Measurements from ENCODE around the gene PAX7. TPM values are rescaled to one million over a fixed set of nuclear protein-coding genes. Genes with fewer than 3 reads are reported as not detected.
A peak's percentile ranks its signal among the peaks of the same experiment; 100 is the strongest.

The PAX7 gene
- polyA plus RNA-seq, 1 of the 3 experiments (the other 2 are of a cell fraction): not detected

- H3K36me3 ChIP-seq (replicated peaks in 1 of 2; ENCODE audit: control insufficient read depth in 1 of 2, insufficient read depth in 2 of 2, low read length in 1 of 2): no peaks in the 10 kb centered on the region
- CTCF ChIA-PET: interaction anchor here (0.8 to 1.7 kb wide), 6 partner anchors 9 to 1221 kb away, joined by 3 to 7 read pairs (median 3); no protein-coding TSS in a partner anchor
Measured at GRCh38 chr1:18723701-18724411, 93.2 kb downstream of the PAX7 start.

GRCh38 chr1:18724801-18725200 is 94.2 kb downstream of the PAX7 start:
- no peaks in the 10 kb centered on the region for H3K36me3 ChIP-seq (replicated peaks in 1 of 2; ENCODE audit: control insufficient read depth in 1 of 2, insufficient read depth in 2 of 2, low read length in 1 of 2)
- no peak overlapping the region for H2AFZ ChIP-seq (ENCODE audit: low read depth)
- H3K4me3 ChIP-seq (ENCODE audit: low read depth in 2 of 2, low read length in 1 of 2): no peak overlapping the region
- no peaks in the 10 kb centered on the region for H3F3A ChIP-seq (replicated peaks; ENCODE audit: insufficient read depth)
- H3K4me2 ChIP-seq: no peak overlapping the region
- H4K20me1 ChIP-seq (ENCODE audit: insufficient read depth): no peaks in the 10 kb centered on the region
- WGBS (ENCODE audit: low lambda C conversion rate): 54% methylated on average over 4 of the region's 7 CpGs
- no peak overlapping the region for H3K9ac ChIP-seq
- TF ChIP-seq SIN3A (IDR thresholded peaks at IDR 0.05; ENCODE audit: borderline replicate concordance, low read depth, low read length) (no peak), TCF12 (IDR thresholded peaks at IDR 0.05) (no peak), ELF1 (IDR thresholded peaks at IDR 0.05) (no peak), NFIC (IDR thresholded peaks at IDR 0.05; ENCODE audit: borderline replicate concordance) (no peak), REST (IDR thresholded peaks at IDR 0.05; ENCODE audit: low read depth, low read length) (no peak), CHD2 (IDR thresholded peaks at IDR 0.05; ENCODE audit: low read length, partially characterized antibody) (no peak), USF2 (IDR thresholded peaks at IDR 0.05; ENCODE audit: borderline replicate concordance, low read depth, low read length) (no peak), MEF2A (IDR thresholded peaks at IDR 0.05; ENCODE audit: borderline replicate concordance, low read depth) (no peak), IRF3 (IDR thresholded peaks at IDR 0.05; ENCODE audit: low read depth, low read length) (no peak)
- no peak overlapping the region for H3K27ac ChIP-seq (ENCODE audit: low read depth in 2 of 2, low read length in 1 of 2)
- POLR2A ChIA-PET: interaction anchor here (0.6 to 1.3 kb wide), 3 partner anchors 8 to 1663 kb away, joined by 3 read pairs; no protein-coding TSS in a partner anchor
- H3K79me2 ChIP-seq (ENCODE audit: insufficient read depth): no peaks in the 10 kb centered on the region
- CTCF ChIA-PET: interaction anchor here (0.8 to 1.7 kb wide), 4 partner anchors 25 to 127 kb away, joined by 3 to 7 read pairs (median 3); no protein-coding TSS in a partner anchor
- no peaks in the 10 kb centered on the region for H3K9me2 ChIP-seq
- DNase-seq: no peak
- no peaks in the 10 kb centered on the region for H3K9me3 ChIP-seq
- H3K27me3 ChIP-seq (ENCODE audit: insufficient read depth): no peaks in the 10 kb centered on the region; the same call in 1 of the 2 replicates
- peaks cover 0 to 26% of the 10 kb centered on the region in 2 experiments; a peak in 1 of 4 replicates for H3K4me1 ChIP-seq (ENCODE audit: control insufficient read depth in 1 of 2, insufficient read depth in 2 of 2, low read depth in 1 of 2, low read length in 1 of 2)

More at GRCh38 chr1:18723701-18724411, 93.2 kb downstream of the PAX7 start:
- TF ChIP-seq FOSL2 (IDR thresholded peaks at IDR 0.05; ENCODE audit: borderline replicate concordance, low read depth): no peak
- TF ChIP-seq RAD21 (IDR thresholded peaks at IDR 0.05; ENCODE audit: low read length): no peak
- peaks cover 0 to 26% of the 10 kb centered on the region in 2 experiments; a peak in 1 of 4 replicates for H3K4me1 ChIP-seq (ENCODE audit: control insufficient read depth in 1 of 2, insufficient read depth in 2 of 2, low read depth in 1 of 2, low read length in 1 of 2)
- no peaks in the 10 kb centered on the region for H3K79me2 ChIP-seq (ENCODE audit: insufficient read depth)
- no peaks in the 10 kb centered on the region; the same call in 1 of the 2 replicates for H3K27me3 ChIP-seq (ENCODE audit: insufficient read depth)
- no peaks in the 10 kb centered on the region for H3K9me2 ChIP-seq
- no peaks in the 10 kb centered on the region for H3K9me3 ChIP-seq
- no peak overlapping the region for H3K9ac ChIP-seq
- H4K20me1 ChIP-seq (ENCODE audit: insufficient read depth): no peaks in the 10 kb centered on the region
- 38% methylated on average over 15 of the region's 19 CpGs for WGBS (ENCODE audit: low lambda C conversion rate)
- H3F3A ChIP-seq (replicated peaks; ENCODE audit: insufficient read depth): no peaks in the 10 kb centered on the region
- POLR2A ChIA-PET: interaction anchor here (0.6 to 1.3 kb wide), 3 partner anchors 8 to 107 kb away, joined by 3 read pairs; no protein-coding TSS in a partner anchor
- no peak overlapping the region for H3K4me2 ChIP-seq
- H2AFZ ChIP-seq (ENCODE audit: low read depth): no peak overlapping the region
- H3K27ac ChIP-seq (ENCODE audit: low read depth in 2 of 2, low read length in 1 of 2): no peak overlapping the region
- H3K4me3 ChIP-seq (ENCODE audit: low read depth in 2 of 2, low read length in 1 of 2): no peak overlapping the region
- peak; percentile 79 for DNase-seq

All from SK-N-SH (cell line).